Astrocyte (in vitro differentiated cells and primary cell): Measurements from ENCODE around the gene UBALD2.

Experiments used
- CTCF ChIP-seq: IDR thresholded peaks from 2 replicates; pipeline ENCODE4 v1.5.1; 2011; ENCODE audit warnings: low read depth, mild to moderate bottlenecking, inconsistent platforms, low read length, moderate library complexity; ENCODE audit not compliant: insufficient read depth
- EZH2 ChIP-seq: IDR thresholded peaks from 2 replicates; pipeline ENCODE4 v1.6.1; 2012; ENCODE audit warnings: mild to moderate bottlenecking, low read length, inconsistent platforms; ENCODE audit not compliant: insufficient read depth

- no peak for TF ChIP-seq CTCF
- TF ChIP-seq EZH2, result no peak
These were observed 4.9 kb upstream of the UBALD2 start for GRCh38 chr17:76260220-76260619.
